MM.1S (cell line): ENCODE data around the gene ZC2HC1C.

Experiments used
- DNase-seq: peaks from one replicate; pipeline ENCODE4 v3.0.0-alpha.2; 2015
- H2AFZ ChIP-seq: fragments of 300-600 bp; sonication (generic); 2 replicates; pipeline ENCODE4 v1.6.0; 2016; ENCODE audit warnings: antibody characterized with exemption, low read length
- H3F3A ChIP-seq: fragments of 300-600 bp; sonication (generic); 2 replicates; pipeline ENCODE4 v1.6.1; 2016; ENCODE audit warnings: mild to moderate bottlenecking, antibody characterized with exemption, low read length, moderate library complexity, mixed read lengths; ENCODE audit not compliant: insufficient read depth
- H3K27ac ChIP-seq: fragments of 300-600 bp; sonication (generic); 2 replicates; pipeline ENCODE4 v1.5.1; 2016; ENCODE audit warnings: mild to moderate bottlenecking, low read length
- H3K27me3 ChIP-seq: fragments of 300-600 bp; sonication (generic); replicated peaks from 2 replicates; pipeline ENCODE4 v1.6.0; 2016; ENCODE audit warnings: low read length; ENCODE audit not compliant: insufficient read depth
- H3K36me3 ChIP-seq: fragments of 300-600 bp; sonication (generic); replicated peaks from 2 replicates; pipeline ENCODE4 v1.6.1; 2016; ENCODE audit warnings: mild to moderate bottlenecking, low read length, mixed read lengths; ENCODE audit not compliant: insufficient read depth
- H3K4me1 ChIP-seq: fragments of 300-600 bp; sonication (generic); 2 replicates; pipeline ENCODE4 v1.6.1; 2016; ENCODE audit warnings: low read length, mixed read lengths
- H3K4me2 ChIP-seq: fragments of 300-600 bp; sonication (generic); 2 replicates; pipeline ENCODE4 v1.6.0; 2016; ENCODE audit warnings: low read depth, low read length
- H3K4me3 ChIP-seq: fragments of 300-600 bp; sonication (generic); 2 replicates; pipeline ENCODE4 v1.5.1; 2016; ENCODE audit warnings: low read length, mixed read lengths
- H3K79me2 ChIP-seq: fragments of 300-600 bp; sonication (generic); 2 replicates; pipeline ENCODE4 v1.6.1; 2016; ENCODE audit warnings: mixed run types, low read length, mixed read lengths
- H3K9ac ChIP-seq: fragments of 300-600 bp; sonication (generic); 2 replicates; pipeline ENCODE4 v1.6.1; 2016; ENCODE audit warnings: low read length, mixed read lengths
- H3K9me2 ChIP-seq: fragments of 300-600 bp; sonication (generic); replicated peaks from 2 replicates; pipeline ENCODE4 v1.6.1; 2016; ENCODE audit warnings: mild to moderate bottlenecking, low read length, mixed read lengths; ENCODE audit not compliant: insufficient read depth
- H3K9me3 ChIP-seq: fragments of 300-600 bp; sonication (generic); replicated peaks from 2 replicates; pipeline ENCODE4 v1.6.1; 2016; ENCODE audit warnings: mild to moderate bottlenecking, low read length, mixed read lengths; ENCODE audit not compliant: insufficient read depth
- H4K20me1 ChIP-seq: fragments of 300-600 bp; sonication (generic); 2 replicates; pipeline ENCODE4 v1.6.1; 2016; ENCODE audit warnings: mild to moderate bottlenecking, low read length, moderate library complexity, mixed read lengths; ENCODE audit not compliant: insufficient read depth
- EZH2 ChIP-seq: fragments of 300-600 bp; sonication (generic); optimal IDR thresholded peaks from 2 replicates; pipeline ENCODE3; 2017; ENCODE audit warnings: low read depth, mild to moderate bottlenecking, antibody characterized with exemption, low read length, mixed read lengths
- EZH2phosphoT487 ChIP-seq: fragments of 300-600 bp; sonication (generic); IDR thresholded peaks from 2 replicates; pipeline ENCODE4 v1.6.1; 2018; ENCODE audit warnings: antibody characterized with exemption, low read length
- TF ChIP-seq, protein P1 (sequence below): fragments of 300-600 bp; sonication (generic); IDR thresholded peaks from 2 replicates; pipeline ENCODE4 v1.5.1; 2016; ENCODE audit warnings: antibody characterized with exemption, low read length, mixed read lengths

Gene ZC2HC1C

DNA sequence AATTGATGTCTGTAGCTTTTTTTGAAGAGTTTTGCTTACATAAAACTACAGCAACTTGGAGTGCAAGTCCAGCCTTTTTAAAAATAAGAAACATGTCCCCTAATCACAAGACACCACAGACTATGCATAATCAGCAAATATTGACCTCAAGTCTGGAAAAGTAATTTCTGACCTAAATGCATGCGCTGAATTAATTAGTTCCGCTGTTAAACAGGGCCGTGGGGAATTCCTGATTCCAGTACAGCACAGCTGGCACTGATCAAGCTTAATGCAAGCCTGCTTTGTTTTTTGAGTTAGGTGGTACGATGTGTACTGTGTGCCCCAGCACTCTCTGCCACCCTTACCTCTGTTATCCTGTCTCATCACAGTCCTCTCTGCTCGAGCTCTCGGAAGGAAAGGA is 27.4 kb upstream of the ZC2HC1C start:
- Histone ChIP-seq H3K4me3 (no peak overlapping the region), H2AFZ (no peak overlapping the region), H3F3A (no peaks in the 10 kb centered on the region), H3K9me2 (no peaks in the 10 kb centered on the region), H3K79me2 (no peaks in the 10 kb centered on the region), H3K27ac (no peak overlapping the region), H3K4me2 (no peak overlapping the region), H3K4me1 (no peaks in the 10 kb centered on the region), H4K20me1 (no peaks in the 10 kb centered on the region), H3K9ac (no peak overlapping the region), H3K9me3 (no peaks in the 10 kb centered on the region), H3K27me3 (no peaks in the 10 kb centered on the region), H3K36me3 (no peaks in the 10 kb centered on the region)
- TF ChIP-seq EZH2: no peak
- TF ChIP-seq, protein P1, sequence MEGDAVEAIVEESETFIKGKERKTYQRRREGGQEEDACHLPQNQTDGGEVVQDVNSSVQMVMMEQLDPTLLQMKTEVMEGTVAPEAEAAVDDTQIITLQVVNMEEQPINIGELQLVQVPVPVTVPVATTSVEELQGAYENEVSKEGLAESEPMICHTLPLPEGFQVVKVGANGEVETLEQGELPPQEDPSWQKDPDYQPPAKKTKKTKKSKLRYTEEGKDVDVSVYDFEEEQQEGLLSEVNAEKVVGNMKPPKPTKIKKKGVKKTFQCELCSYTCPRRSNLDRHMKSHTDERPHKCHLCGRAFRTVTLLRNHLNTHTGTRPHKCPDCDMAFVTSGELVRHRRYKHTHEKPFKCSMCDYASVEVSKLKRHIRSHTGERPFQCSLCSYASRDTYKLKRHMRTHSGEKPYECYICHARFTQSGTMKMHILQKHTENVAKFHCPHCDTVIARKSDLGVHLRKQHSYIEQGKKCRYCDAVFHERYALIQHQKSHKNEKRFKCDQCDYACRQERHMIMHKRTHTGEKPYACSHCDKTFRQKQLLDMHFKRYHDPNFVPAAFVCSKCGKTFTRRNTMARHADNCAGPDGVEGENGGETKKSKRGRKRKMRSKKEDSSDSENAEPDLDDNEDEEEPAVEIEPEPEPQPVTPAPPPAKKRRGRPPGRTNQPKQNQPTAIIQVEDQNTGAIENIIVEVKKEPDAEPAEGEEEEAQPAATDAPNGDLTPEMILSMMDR: no peak
- no peak for TF ChIP-seq EZH2phosphoT487
- no peak for DNase-seq

DNA sequence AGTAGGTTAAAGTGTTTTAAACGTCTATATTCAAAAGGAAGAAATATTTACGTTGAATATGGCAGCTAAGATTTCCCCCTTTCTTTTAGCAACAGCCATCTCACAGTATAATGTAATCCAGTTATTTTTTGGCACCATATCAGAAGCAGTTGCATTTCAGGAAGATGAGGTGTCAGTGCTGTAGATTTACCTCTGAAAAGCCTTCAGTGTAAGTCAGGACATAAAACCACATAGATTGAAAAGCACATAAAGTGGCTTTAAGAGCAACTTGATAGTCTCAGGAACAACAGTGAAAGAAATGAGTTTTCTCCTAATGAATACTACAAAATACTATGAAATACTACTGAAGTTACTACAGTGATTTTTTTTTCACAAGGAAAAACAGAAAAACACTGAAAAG is 25.1 kb upstream of the ZC2HC1C start:
- Histone ChIP-seq H2AFZ (no peak overlapping the region), H4K20me1 (no peaks in the 10 kb centered on the region), H3K27me3 (no peaks in the 10 kb centered on the region), H3K4me3 (no peak overlapping the region), H3K4me2 (no peak overlapping the region), H3K27ac (no peak overlapping the region), H3K36me3 (no peaks in the 10 kb centered on the region), H3F3A (no peaks in the 10 kb centered on the region), H3K9me3 (no peaks in the 10 kb centered on the region), H3K79me2 (no peaks in the 10 kb centered on the region), H3K9me2 (no peaks in the 10 kb centered on the region), H3K4me1 (no peaks in the 10 kb centered on the region), H3K9ac (no peak overlapping the region)
- DNase-seq: no peak
- no peak for TF ChIP-seq EZH2phosphoT487
- TF ChIP-seq, protein P1: no peak
- no peak for TF ChIP-seq EZH2

DNA sequence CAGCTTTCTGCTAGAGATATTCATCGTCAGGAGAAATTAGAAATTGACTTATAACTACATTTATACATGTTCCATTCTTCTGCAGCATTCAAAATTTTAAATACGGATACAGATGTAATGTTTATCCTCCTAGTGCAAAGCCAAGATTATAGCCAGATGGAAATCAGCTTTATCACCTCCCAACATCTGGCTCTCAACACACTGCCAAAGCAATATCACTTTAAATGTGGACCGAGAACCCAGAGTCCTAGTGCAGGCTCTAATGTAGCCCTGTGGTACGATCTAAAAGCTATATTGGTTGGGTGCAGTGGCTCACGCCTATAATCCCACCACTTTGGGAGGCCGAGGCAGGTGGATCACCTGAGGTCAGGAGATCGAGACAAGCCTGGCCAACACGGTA is 24.7 kb upstream of the ZC2HC1C start:
- Histone ChIP-seq H3K4me2 (no peak overlapping the region), H3K9ac (no peak overlapping the region), H3K9me2 (no peaks in the 10 kb centered on the region), H3K4me1 (no peaks in the 10 kb centered on the region), H3K4me3 (no peak overlapping the region), H3K27ac (no peak overlapping the region), H3K9me3 (no peaks in the 10 kb centered on the region), H2AFZ (no peak overlapping the region), H3K27me3 (no peaks in the 10 kb centered on the region), H3F3A (no peaks in the 10 kb centered on the region), H3K79me2 (no peaks in the 10 kb centered on the region), H3K36me3 (no peaks in the 10 kb centered on the region), H4K20me1 (no peaks in the 10 kb centered on the region)
- DNase-seq: no peak
- TF ChIP-seq EZH2: no peak
- no peak for TF ChIP-seq EZH2phosphoT487
- TF ChIP-seq, protein P1: no peak
